Measurements from ENCODE around the gene CLCA1. TPM values are rescaled to one million over a fixed set of nuclear protein-coding genes. Genes with fewer than 3 reads are reported as not detected.

Gene CLCA1
- total RNA-seq, 1 experiment from 2014 or later: 0.08 TPM

- H3K27ac ChIP-seq (ENCODE audit: low read length): no peak within 1 kb of the TSS
- POLR2A ChIA-PET: no interaction called here
- peaks cover 78% of the 10 kb centered on the region for H3K27me3 ChIP-seq (ENCODE audit: control insufficient read depth, insufficient read depth, low read length)
- ATAC-seq (no peak), DNase-seq (ENCODE audit: low read depth, low spot score) (no peak)
- TF ChIP-seq POLR2AphosphoS5 (IDR thresholded peaks at IDR 0.05; ENCODE audit: low read depth, low read length) (no peak), REST (IDR thresholded peaks at IDR 0.05; ENCODE audit: insufficient read depth in 1 of 2, low read depth in 2 of 2, low read length in 1 of 2) (no peak), SIN3A (IDR thresholded peaks at IDR 0.05; ENCODE audit: borderline replicate concordance, insufficient read depth, low read depth, low read length) (no peak)
- TF ChIP-seq, protein P1, sequence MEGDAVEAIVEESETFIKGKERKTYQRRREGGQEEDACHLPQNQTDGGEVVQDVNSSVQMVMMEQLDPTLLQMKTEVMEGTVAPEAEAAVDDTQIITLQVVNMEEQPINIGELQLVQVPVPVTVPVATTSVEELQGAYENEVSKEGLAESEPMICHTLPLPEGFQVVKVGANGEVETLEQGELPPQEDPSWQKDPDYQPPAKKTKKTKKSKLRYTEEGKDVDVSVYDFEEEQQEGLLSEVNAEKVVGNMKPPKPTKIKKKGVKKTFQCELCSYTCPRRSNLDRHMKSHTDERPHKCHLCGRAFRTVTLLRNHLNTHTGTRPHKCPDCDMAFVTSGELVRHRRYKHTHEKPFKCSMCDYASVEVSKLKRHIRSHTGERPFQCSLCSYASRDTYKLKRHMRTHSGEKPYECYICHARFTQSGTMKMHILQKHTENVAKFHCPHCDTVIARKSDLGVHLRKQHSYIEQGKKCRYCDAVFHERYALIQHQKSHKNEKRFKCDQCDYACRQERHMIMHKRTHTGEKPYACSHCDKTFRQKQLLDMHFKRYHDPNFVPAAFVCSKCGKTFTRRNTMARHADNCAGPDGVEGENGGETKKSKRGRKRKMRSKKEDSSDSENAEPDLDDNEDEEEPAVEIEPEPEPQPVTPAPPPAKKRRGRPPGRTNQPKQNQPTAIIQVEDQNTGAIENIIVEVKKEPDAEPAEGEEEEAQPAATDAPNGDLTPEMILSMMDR (IDR thresholded peaks at IDR 0.05): 0 out of 2 replicates have a peak, but pooled peaks have one; percentile 6
- no peaks in the 10 kb centered on the region for H3K4me1 ChIP-seq (ENCODE audit: control insufficient read depth, insufficient read depth, low read length)
- no peak within 1 kb of the TSS for H3K4me3 ChIP-seq (ENCODE audit: low read depth in 2 of 2, low read length in 2 of 2)
- H3K9me3 ChIP-seq (ENCODE audit: control insufficient read depth, insufficient read depth, low read depth, low read length): no peaks in the 10 kb centered on the region
- CTCF ChIA-PET: no interaction called here
- in situ Hi-C loops (cut with HindIII; ENCODE audit: low pct_unique_long_range_greater_than_20kb, low sequenced_read_pairs) (no loop called here), intact Hi-C loops (cut with micrococcal nuclease; ENCODE audit: unreplicated experiment) (no loop called here)
- H3K36me3 ChIP-seq (ENCODE audit: control insufficient read depth, insufficient read depth, low read length): no peaks in the 10 kb centered on the region
- no TSS peak for BruUV-seq (replicated peaks)
Measured at GRCh38 chr1:86423873-86424272, 44.9 kb upstream of the CLCA1 start, which contains the start of gene CLCA2. TSS of gene CLCA2 (plus strand) at chr1:86424171. CDS start at chr1:86424248, 77 bp downstream.

DNA sequence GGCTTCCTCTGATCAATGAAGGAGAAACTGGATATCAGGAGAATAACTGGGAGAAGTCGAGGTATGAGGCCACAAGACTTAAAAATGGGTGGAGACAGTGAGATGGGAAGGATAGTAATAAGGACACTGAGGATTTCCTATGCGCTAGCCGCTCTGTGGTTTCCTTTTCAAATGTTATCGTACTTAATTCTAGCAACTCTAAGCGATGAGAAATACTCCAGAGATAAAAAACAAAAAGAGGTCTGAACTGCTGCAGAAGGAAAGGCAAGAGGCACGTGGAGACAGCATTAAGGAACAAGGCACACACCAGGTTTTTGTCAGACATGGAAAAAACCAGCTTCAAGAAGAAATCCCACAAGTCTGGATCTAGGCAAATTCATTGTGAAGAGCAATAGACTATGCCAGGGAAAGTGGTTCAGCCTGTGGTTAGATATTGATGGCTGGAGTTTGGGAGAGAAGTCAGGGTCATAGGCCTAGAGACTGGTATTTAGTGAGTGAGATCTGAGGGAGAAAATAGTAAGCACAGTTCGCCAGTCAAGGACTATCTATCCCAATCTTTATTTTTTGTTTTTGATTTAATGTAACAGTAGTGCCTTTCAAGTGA, 39.5 kb upstream of the CLCA1 start:
- TF ChIP-seq SIN3A (IDR thresholded peaks at IDR 0.05; ENCODE audit: borderline replicate concordance, insufficient read depth, low read depth, low read length) (no peak), POLR2AphosphoS5 (IDR thresholded peaks at IDR 0.05; ENCODE audit: low read depth, low read length) (no peak), TCF7L2 (IDR thresholded peaks at IDR 0.05; ENCODE audit: low read depth, low read length) (no peak), REST (IDR thresholded peaks at IDR 0.05; ENCODE audit: insufficient read depth in 1 of 2, low read depth in 2 of 2, low read length in 1 of 2) (no peak)
- TF ChIP-seq, protein P1 (IDR thresholded peaks at IDR 0.05): no peak
- POLR2A ChIA-PET: no interaction called here
- peak; percentile 51; the same call in 1 of the 2 replicates for ATAC-seq
- no peak for DNase-seq (ENCODE audit: low read depth, low spot score)
- no TSS peak for BruUV-seq (replicated peaks)
- H3K36me3 ChIP-seq (ENCODE audit: control insufficient read depth, insufficient read depth, low read length): no peaks in the 10 kb centered on the region
- no peak overlapping the region for H3K4me3 ChIP-seq (ENCODE audit: low read depth in 2 of 2, low read length in 2 of 2)
- CTCF ChIA-PET: interaction anchor here (0.6 kb wide), 1 partner anchor 1366 kb away, joined by 4 read pairs; no protein-coding TSS in a partner anchor
- peaks cover 74% of the 10 kb centered on the region for H3K27me3 ChIP-seq (ENCODE audit: control insufficient read depth, insufficient read depth, low read length)
- H3K4me1 ChIP-seq (ENCODE audit: control insufficient read depth, insufficient read depth, low read length): no peaks in the 10 kb centered on the region
- no peaks in the 10 kb centered on the region for H3K9me3 ChIP-seq (ENCODE audit: control insufficient read depth, insufficient read depth, low read depth, low read length)
- in situ Hi-C loops (cut with HindIII; ENCODE audit: low pct_unique_long_range_greater_than_20kb, low sequenced_read_pairs) (loop anchor here (5.0 kb wide), 1 partner anchor 48 kb away; no protein-coding TSS in a partner anchor), intact Hi-C loops (cut with micrococcal nuclease; ENCODE audit: unreplicated experiment) (no loop called here)
- no peak overlapping the region for H3K27ac ChIP-seq (ENCODE audit: low read length)
